ENCODE data around the gene CDC27.
"Not testable (repeated sequence)": the region's sequence is repeated elsewhere in the genome, so short reads cannot be mapped to it uniquely, and the experiment has no call there.

The CDC27 gene

GRCh38 chr17:47219621-47220475, 30.8 kb upstream of the CDC27 start:
- DNase-seq (ENCODE audit: low read depth in 2 of 2), result no peak

- no peak for DNase-seq (ENCODE audit: low read depth in 2 of 2)
Measured at GRCh38 chr17:47218896-47219430, 29.9 kb upstream of the CDC27 start.

GRCh38 chr17:47217279-47217678, 28.2 kb upstream of the CDC27 start:
- not testable (repeated sequence) for DNase-seq (ENCODE audit: low read depth in 2 of 2)

GRCh38 chr17:47216821-47217220, 27.7 kb upstream of the CDC27 start:
- not testable (repeated sequence) for DNase-seq (ENCODE audit: low read depth in 2 of 2)

GRCh38 chr17:47214931-47215330, 25.8 kb upstream of the CDC27 start:
- no peak for DNase-seq (ENCODE audit: low read depth in 2 of 2)

GRCh38 chr17:47213540-47213939, 24.4 kb upstream of the CDC27 start:
- DNase-seq (ENCODE audit: low read depth in 2 of 2), result no peak

- no peak for DNase-seq (ENCODE audit: low read depth in 2 of 2)
Measured at GRCh38 chr17:47212458-47212857, 23.4 kb upstream of the CDC27 start.

- no peak for DNase-seq (ENCODE audit: low read depth in 2 of 2)
Measured at GRCh38 chr17:47210779-47211178, 21.7 kb upstream of the CDC27 start.

GRCh38 chr17:47210105-47210504, 21.0 kb upstream of the CDC27 start:
- DNase-seq (ENCODE audit: low read depth in 2 of 2), result no peak

- DNase-seq (ENCODE audit: low read depth in 2 of 2), result no peak
Measured at GRCh38 chr17:47209499-47209898, 20.4 kb upstream of the CDC27 start.

- DNase-seq (ENCODE audit: low read depth in 2 of 2), result no peak
Measured at GRCh38 chr17:47208744-47209488, 19.8 kb upstream of the CDC27 start, which contains the start of gene MYL4. TSS of gene MYL4 (plus strand) at chr17:47209348. CDS start at chr17:47209423, 75 bp downstream.

- DNase-seq (ENCODE audit: low read depth in 2 of 2), result no peak
Measured at GRCh38 chr17:47207143-47208067, 18.3 kb upstream of the CDC27 start.

GRCh38 chr17:47205419-47205963, 16.4 kb upstream of the CDC27 start:
- DNase-seq (ENCODE audit: low read depth in 2 of 2), result peak in 1 of 2 donors; percentile 15

GRCh38 chr17:47204722-47205418, 15.8 kb upstream of the CDC27 start:
- no peak for DNase-seq (ENCODE audit: low read depth in 2 of 2)

GRCh38 chr17:47203984-47204721, 15.1 kb upstream of the CDC27 start:
- no peak for DNase-seq (ENCODE audit: low read depth in 2 of 2)

GRCh38 chr17:47201166-47201565, 12.1 kb upstream of the CDC27 start:
- no peak for DNase-seq (ENCODE audit: low read depth in 2 of 2)

- no peak for DNase-seq (ENCODE audit: low read depth in 2 of 2)
Measured at GRCh38 chr17:47200325-47200664, 11.2 kb upstream of the CDC27 start.

- DNase-seq (ENCODE audit: low read depth in 2 of 2), result no peak
Measured at GRCh38 chr17:47199627-47200324, 10.7 kb upstream of the CDC27 start.

GRCh38 chr17:47197821-47198220, 8.7 kb upstream of the CDC27 start:
- no peak for DNase-seq (ENCODE audit: low read depth in 2 of 2)
